Left lobe of liver (tissue), 2 donors: Measurements from ENCODE around the gene SPATA3. TPM values are rescaled to one million over a fixed set of nuclear protein-coding genes. Genes with fewer than 3 reads are reported as not detected.
"Not testable (repeated sequence)": the region's sequence is repeated elsewhere in the genome, so short reads cannot be mapped to it uniquely, and the experiment has no call there.

ENCODE experiments used
- ATAC-seq: fragments of 200-7000 bp; cut with Tn5 transposase; one replicate; pipeline ENCODE4 v1.9.1; 2020; ENCODE audit warnings: mild to moderate bottlenecking, moderate library complexity
- DNase-seq: peaks from one replicate; pipeline ENCODE4 v3.0.0-alpha.2; 2020; ENCODE audit warnings: low spot score
- total RNA-seq: library from RNA; stranded (reverse); gene quantifications from one replicate; pipeline ENCODE4 v1.2.1, GENCODE V29; 2021
- donor health status: DM: no; HTN: no; CAD: no; lungs with moderate emphysema.
- donor health status: DM: no; HTN: yes; CAD: no.

The SPATA3 gene
- total RNA-seq, 1 donor from 2014 or later, result not detected

- DNase-seq, ATAC-seq: not testable (repeated sequence)
Measured at GRCh38 chr2:230968314-230968713, 27.6 kb upstream of the SPATA3 start.

GRCh38 chr2:230968921-230969658 lies 26.8 kb upstream of the SPATA3 start:
- DNase-seq (peak; percentile 27), ATAC-seq (no peak)

DNA sequence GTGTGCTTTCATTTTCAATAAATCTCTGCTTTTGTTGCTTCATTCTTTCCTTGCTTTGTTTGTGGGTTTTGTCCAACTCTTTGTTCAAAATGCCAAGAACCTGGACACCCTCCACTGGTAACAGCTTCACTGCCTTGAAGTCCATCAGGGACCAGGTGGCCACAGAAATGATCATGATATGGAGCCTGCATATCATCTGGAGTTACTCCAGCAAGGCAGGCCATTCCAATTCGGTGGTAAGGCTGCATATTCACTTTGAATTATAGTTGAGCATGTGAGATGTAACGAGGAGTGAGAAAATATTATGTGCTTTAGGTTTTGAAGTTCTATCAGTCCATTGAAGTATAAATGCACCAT lies 26.3 kb upstream of the SPATA3 start:
- no peak for ATAC-seq

DNA sequence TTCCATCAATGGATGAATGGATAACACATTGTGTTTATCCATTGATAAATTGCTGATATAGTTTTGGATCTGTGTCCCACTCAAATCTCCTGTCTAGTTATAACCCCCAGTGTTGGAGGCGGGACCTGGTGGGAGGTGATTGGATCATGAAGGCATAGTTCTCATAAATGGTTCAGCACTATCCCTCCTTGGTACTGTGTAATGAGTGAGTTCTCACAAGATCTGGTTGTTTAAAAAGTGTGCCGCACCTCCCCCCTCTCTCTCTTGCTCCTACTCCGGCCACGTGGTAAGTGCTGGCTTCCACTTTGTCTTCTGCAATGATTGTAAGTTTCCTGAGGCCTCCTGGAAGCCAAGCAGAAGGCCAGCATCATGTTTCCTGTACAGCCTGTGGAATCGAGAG lies 23.9 kb upstream of the SPATA3 start:
- no peak for ATAC-seq

More for the DNA sequence above, 26.3 kb upstream of the SPATA3 start:
- DNase-seq, result no peak

DNA sequence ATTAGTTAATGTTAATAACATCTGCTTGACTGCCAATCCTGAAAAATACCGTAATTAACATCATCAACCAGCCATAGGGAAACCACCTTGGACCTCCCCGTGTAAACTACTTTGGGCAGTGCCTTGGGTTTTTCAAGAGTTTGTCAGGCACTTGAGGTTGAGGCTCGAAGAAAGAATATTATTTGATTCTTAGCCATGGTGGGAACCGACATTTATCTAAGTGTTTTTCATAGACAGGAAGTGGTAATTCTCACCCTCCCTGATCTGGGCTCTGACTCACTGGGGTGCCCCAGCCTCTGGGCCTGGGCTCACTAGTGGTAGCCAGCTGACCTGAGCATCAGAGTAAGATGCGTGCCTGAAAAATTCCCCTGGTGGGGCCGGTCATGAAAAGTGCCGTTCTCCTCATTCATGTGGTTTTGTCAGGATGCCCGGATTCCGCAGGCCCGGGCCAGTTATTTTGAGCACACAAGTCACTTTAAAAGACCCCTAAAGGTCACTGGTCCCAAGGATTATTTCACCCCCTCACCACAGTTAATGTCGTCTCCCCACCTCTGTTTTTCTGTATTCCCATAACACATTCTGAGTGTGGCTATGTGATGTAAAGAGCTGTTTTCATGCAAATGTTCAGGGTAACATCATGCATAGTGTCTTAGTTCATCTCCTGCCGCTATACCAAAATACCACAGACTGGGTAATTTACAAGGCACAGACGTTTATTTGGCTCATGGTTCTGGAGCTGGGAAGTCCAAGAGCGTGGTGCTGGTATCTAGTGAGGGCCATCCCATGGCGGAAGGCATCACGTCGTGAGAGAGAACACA lies 21.6 kb upstream of the SPATA3 start:
- DNase-seq, result no peak

More for the DNA sequence above, 23.9 kb upstream of the SPATA3 start:
- no peak for DNase-seq

DNA sequence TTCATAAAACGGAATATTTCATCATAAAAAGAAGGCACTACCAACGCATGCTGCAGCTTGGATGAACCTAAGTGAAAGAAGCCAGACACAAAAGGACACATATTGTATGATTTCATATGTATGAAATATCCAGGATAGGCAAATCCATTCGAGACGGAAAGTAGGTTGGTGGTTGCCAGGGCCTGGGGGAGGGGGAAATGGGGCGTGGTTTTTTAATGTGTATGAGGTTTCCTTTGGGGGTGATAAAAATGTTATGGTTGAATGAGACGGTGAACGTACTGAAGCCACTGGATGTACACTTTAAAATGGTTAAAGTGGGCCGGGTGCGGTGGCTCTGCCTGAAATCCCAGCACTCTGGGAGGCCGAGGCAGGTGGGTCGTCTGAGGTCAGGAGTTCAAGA lies 20.0 kb upstream of the SPATA3 start:
- ATAC-seq (no peak), DNase-seq (no peak)

More for the DNA sequence above, 21.6 kb upstream of the SPATA3 start:
- ATAC-seq, result no peak

GRCh38 chr2:230976671-230977171 lies 19.2 kb upstream of the SPATA3 start:
- DNase-seq (no peak), ATAC-seq (no peak)

- ATAC-seq, result no peak
Measured at GRCh38 chr2:230980468-230980867, 15.5 kb upstream of the SPATA3 start.

GRCh38 chr2:230981704-230982103 lies 14.2 kb upstream of the SPATA3 start:
- ATAC-seq (no peak), DNase-seq (peak; percentile 28)

More at GRCh38 chr2:230980468-230980867, 15.5 kb upstream of the SPATA3 start:
- DNase-seq, result no peak

DNA sequence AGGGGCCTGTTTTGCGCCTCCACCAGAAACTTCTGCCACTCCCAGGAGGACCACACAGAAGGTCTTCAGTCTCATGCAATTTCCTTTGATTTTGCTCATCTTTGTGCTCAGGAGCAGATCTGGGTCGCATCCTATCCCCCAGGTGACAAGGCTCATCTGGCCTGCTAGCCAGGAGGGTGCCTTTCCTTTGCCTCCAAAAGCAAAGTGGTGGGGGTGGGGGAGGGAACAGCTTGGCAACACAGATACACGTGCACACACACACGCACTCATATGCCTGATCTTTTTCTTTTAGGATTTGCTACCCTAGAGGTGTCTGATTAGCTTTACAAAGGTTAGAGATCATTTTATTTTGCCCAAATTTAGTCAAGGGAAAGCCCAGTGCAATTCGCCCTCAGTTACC lies 13.8 kb upstream of the SPATA3 start:
- DNase-seq (no peak), ATAC-seq (no peak)

DNA sequence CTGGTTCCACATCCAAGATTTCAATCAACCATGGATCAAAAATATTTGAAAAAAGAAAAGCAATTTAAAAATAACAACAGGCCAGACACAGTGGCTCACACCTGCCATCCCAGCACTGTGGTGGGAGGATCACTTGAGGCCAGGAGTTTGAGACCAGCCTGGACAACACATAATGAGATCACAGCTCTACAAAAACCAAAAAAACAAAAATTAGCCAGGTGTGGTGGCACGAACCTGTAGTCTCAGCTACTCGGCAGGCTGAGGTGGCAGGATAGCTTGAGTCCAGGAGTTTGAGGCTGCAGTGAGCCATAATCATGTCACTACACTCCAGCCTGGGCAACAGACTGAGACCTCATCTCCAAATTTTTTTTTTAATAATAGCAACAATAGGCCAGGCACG lies 13.4 kb upstream of the SPATA3 start:
- DNase-seq, result peak; percentile 2

DNA sequence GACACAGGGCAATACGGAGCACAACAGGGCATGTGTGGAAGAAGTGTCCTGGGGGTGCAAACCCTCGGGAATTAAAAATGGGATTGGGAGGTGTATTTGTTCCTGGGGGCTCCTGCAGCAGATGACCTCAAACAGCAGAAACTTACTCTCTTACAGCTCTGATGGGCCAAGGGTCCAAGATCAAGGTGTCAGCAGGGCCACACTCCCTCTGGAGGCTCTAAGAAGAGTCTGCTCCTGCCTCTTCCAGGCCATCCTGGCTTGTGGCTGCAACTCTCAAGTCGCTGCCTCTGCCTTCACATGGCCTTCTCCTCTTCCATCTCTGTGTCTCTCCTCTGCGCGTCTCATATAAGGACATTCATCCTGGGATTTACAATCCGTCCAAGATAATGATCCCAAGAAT lies 12.4 kb upstream of the SPATA3 start:
- ATAC-seq, result no peak
- no peak for DNase-seq

More for the DNA sequence above, 13.4 kb upstream of the SPATA3 start:
- no peak for ATAC-seq

DNA sequence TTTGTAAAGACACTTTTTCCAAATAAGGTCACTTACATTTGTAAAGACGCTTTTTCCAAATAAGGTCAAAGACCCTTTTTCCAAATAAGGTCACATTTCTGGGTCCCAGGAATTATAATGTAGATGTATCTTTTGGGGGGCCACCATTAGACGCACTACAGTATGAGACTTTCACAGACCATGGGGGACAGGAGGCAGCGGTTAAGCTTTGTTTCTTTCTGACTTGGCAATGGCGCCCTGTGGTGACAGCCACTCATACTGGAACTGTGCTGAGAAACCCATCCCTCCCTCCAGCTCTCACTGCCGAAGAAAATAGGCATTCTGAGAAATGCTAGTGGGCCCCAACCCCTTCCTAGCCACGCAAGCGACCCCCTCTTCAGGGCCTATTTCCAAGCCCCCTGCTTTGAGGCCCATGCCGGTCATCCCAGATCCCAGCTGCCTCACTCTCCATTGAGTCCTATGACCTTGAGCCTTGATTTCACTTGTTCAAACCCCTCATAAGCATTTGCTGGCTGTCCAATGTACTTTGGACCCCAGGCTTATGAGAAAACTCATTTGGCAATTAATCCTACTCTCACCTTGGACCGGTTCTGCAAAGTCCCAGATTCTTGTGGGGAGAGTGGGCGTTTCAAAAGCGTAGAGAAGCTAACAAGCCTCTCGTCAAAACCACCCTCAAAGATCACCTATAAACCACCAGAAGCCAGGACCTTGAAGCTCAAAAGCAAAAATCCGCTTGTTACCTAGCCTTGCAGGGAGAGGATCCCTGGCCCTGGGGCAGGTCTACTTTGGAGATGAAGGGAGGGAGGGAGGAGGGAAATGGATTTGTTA lies 11.3 kb upstream of the SPATA3 start:
- DNase-seq, result no peak
- ATAC-seq, result no peak

GRCh38 chr2:230985519-230986231 lies 10.2 kb upstream of the SPATA3 start:
- ATAC-seq, result no peak
- DNase-seq, result no peak

GRCh38 chr2:230986520-230987136 lies 9.3 kb upstream of the SPATA3 start:
- ATAC-seq (no peak), DNase-seq (no peak)

DNA sequence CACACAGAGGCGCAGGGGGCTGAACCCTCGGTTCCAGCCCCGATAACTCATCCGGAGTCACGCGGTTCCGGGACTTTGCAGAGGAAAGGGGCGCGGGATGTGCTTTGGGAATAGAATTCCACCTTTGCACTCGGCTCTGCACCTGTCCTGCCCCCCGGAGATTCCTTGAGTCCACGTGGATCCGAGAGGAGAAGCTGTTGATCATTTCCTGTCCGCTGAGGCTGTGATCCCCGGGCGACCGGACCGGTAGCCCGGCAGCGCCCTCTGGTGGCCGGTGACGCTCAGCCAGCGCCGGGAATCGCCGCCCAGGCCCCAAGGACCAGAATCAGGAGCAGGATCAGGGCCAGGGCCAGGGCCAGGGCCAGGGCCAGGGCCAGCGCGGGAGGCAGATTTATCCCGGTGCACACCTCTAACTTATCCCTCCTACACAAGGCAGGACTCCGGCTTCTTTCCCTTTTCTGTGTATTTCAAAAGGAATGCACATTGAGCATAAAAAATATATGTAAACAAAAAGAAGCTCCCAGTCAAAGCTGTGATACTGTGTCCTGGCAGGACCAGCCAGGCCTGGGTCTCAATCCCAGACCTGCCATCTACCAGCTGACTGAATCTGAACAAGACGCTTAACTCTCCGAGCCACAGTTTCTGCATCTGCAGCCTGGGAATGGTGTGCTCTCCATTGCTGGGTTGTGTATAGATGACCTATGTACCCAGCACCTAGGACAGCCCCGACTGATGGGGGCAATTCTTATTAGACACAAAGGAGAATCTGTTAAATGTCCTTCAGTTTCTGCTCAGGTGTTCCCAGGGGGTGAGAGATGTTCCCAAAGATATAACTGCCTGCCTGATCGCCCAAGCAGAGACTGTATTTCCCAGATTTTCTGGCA lies 8.5 kb upstream of the SPATA3 start:
- peak; percentile 86 for DNase-seq
- peak; percentile 99 for ATAC-seq

- ATAC-seq, result no peak
- no peak for DNase-seq
Measured at GRCh38 chr2:230989731-230990130, 6.2 kb upstream of the SPATA3 start.

- DNase-seq (no peak), ATAC-seq (no peak)
Measured at GRCh38 chr2:230990131-230990898, 5.6 kb upstream of the SPATA3 start.
